ENCODE measurements around the gene LRP5.
A peak's percentile ranks its signal among the peaks of the same experiment; 100 is the strongest.
"Not testable (repeated sequence)": the region's sequence is repeated elsewhere in the genome, so short reads cannot be mapped to it uniquely, and the experiment has no call there.

LRP5 gene

DNA sequence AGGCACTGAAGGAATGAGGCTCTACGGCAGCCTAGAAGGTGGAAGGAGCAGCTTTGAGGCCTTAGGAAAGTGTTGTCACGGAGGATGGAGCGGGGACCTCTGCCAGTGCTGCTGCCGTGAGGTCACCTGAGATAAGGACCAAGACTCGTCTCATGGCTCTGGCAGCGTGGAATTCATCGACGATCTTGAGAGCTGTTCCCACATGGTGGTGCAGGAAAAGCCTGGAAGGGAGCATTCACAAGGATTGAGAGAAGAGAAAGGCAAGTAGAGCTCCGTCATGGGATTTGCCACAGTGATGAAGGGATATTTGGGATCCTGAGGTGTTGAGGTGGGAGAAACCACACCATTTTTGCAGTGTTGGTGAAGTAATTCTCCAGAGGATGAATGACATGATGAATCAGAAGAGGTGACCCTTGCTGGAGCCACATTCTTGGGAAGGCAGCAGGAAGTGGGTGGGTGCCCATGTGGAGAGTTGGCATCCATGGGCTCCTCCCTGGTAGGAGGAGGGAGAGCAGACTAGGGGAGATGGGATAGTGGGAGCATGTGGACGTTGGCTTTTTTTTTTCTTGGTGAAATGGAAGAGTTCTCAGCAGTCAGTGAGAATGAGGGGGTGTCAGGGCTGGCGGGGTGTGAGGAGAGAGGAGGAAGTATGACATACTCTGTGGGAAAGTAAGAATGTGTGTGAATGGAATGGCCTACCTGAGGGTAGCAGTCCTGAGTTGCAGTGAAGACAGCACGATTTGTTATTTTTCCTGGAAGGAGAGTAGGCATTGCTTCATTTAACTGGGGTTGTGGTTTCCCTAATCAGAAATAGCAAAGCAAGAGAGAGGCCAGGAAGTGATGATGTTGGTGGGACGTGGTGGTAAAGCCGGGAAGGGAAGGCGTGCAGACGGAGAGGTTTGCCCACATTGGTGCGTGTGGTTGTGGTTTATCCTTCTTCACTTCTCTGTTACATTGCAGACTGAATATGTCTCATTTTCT is 159.3 kb downstream of the LRP5 start:
- peak; percentile 34 to 35 for DNase-seq

DNA sequence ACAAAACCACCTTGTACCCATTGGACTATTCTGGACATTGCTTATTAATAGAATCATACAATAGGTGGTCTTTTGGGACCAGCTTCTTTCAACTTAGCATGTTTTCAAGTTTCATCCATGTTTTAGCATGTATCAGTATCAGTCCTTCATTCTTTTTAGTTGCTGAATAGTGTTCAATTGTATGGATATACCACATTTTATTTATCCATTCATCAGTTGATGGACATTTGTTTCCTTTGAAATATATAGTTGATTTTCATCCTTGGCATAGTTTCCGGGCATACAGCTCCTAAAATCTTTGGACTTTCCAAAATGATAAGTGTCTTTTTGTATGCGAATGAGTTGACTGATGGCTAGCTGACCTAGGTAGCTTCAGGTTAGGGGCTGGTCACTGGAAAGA is 160.4 kb downstream of the LRP5 start:
- no peak for DNase-seq

DNA sequence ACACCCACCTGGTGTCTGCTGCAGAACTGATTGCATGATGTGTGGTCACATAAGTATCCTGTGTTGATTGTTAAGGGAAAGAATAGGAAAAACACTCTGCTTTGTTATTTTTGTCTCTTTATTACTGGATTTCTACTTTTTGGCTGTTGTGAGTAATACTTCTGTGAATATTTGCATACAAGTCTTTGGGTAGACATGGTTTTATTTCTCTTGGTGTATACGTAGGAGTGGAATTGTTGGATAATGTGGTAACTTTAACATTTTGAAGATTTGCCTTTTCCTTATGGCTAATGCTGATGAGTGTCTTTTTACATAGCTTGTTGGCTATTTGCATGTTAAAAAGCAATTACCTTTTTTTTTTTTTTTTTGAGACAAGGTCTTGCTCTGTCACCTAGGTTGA is 161.3 kb downstream of the LRP5 start:
- DNase-seq: no peak

GRCh38 chr11:68475626-68476025 is 163.2 kb downstream of the LRP5 start:
- DNase-seq: not testable (repeated sequence)

DNA sequence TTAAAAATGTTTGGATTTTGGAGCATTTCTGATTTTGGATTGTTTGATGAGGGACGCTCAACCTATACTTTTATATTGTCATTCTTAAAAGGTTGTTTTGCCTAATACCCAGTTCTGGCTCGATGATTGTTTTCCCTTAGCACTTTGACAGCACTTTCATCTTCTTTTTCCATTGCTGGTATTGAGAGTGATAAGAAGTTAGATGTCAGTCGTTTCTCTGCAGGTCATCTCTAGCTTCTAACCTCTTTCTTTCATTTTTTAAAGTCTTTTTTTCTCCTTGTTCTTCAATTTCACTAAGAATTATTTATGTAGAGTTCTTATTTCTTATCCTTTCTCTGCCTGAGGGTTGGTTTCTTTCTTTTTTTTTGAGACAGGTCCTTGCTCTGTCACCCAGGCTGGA is 167.0 kb downstream of the LRP5 start:
- no peak for DNase-seq

DNA sequence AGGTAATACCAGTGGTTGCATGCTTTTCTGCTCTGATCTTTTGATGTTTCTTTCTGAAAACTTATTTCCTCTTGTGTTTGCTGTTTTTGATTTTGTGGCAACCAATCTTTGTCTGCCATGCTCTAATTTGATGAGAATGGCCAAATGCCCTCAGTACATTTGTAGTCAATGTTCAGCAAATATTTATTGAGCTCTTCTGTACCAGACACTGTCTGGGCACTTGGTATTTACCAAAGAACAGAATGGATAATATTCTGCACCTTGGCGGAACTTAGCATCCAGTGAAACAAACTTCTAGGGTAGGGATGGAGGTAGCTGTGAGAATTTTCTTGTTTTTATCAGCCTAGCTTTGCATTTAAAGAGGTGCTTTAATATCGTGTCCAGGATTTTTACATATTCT is 167.8 kb downstream of the LRP5 start:
- no peak for DNase-seq

DNA sequence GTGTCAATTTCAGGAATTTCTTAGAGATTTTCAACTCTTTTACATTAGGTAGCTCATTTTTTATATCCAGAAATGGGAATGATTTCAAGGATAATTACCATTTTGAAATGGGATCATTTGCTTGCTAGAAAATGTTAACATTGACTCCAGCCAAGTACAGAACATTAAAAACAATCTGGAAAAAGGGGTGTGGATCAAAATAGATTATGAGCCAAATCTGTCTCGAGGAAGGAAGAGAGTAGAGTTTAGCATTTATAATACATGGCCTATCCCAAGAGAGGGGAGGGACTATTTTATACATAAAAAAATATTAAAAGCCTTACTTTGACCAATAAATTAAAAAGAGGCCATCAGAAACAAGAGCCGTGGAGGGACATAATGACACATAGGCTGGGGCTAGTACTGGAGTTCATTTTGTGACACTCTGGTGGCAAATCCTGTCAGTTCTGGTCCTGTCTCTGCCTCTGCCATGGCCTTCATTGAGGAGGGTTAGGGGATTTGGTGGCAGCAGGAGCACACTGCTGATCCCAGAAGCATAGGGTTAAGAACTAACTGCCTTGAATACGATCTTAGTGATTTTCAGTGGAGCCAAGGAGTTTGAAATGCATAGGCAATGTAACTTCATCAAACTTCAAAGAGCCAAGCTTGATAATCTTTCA is 168.6 kb downstream of the LRP5 start:
- DNase-seq: no peak

DNA sequence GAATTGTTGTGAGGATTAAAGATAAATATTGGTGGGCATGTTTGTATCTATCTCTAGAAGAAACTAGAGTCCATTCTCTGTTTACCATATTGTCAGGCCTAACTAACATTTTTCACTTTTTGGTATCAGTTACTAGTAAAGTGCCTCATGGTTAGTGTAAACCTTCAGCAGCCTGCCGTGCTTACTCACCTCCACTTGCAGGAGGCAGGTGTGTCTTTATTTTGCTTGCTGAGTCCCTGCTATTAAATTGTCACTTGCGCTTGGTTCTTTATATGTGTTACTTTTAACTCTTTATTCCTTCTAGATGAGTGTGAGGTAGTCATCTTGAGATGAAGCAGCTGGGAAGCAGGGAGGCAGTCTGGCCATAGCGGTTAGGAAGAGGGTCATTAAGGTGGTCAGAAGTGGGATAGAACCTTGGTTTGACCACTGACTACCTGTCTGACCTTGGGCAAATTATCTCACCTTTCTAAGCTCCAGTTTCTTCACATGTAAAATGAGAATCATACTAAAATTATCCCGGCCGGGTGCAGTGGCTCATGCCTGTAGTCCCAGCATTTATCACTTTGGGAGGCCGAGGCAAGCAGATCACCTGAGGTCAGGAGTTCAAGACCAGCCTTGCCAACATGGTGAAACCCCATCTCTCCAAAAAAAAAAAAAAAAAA is 169.3 kb downstream of the LRP5 start:
- DNase-seq: no peak

GRCh38 chr11:68488623-68489022 is 176.2 kb downstream of the LRP5 start:
- no peak for DNase-seq

DNA sequence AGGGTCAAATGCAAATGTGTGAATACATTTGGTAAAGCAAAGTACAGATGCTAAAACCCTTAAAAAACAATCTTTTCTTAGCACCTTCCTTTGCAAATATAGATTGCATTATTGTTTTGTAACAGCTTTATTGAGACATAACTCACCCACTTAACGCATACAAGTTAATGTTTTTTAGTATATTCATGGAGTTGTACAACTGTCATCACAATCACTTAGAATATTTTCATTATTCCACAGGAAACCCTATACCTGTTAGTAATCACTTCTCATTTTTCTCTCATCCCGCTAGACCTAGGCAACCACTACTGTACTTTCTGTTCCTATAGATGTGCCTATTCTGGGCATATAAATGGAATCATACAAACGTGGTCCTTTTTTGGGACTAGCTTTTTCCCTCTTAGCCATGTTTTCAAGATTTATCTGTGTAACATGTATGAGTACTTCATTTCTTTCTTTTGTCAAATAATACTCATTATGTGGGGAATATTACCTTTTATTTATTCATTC is 182.9 kb downstream of the LRP5 start:
- no peak for DNase-seq

DNA sequence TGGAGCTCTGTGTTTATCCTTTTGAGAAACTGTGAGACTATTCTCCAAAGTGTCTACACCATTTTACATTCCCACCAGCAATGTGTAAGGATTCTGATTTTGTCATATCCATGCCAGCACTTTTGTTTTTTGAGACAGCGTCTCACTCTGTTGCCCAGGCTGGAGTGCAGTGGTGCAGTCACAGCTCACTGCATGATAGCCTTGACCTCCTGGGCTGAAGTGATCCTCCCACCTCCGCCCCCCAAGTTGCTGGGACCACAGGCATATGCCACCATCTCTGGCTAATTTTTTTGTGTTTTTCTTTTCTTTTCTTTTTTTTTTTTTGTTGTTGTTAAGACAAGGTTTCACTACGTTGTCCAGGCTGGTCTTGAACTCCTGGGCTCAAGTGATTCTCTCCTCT is 183.5 kb downstream of the LRP5 start:
- no peak for DNase-seq

- DNase-seq: no peak
These were observed 185.4 kb downstream of the LRP5 start for GRCh38 chr11:68497761-68498160.

- no peak for DNase-seq
These were observed 185.9 kb downstream of the LRP5 start for GRCh38 chr11:68498321-68498720.

All from activated CD4-positive, alpha-beta T cell treated with anti-CD3 and anti-CD28 coated beads for 4 hours (primary cell).